Measurements from ENCODE around the gene CROCC. TPM values are rescaled to one million over a fixed set of nuclear protein-coding genes. Genes with fewer than 3 reads are reported as not detected.
"Not testable (repeated sequence)": the region's sequence is repeated elsewhere in the genome, so short reads cannot be mapped to it uniquely, and the experiment has no call there.

CROCC gene
- total RNA-seq, 2 experiments from 2014 or later, result 15.9 to 18.7 TPM

GRCh38 chr1:16957731-16958130, 36.0 kb downstream of the CROCC start:
- intact Hi-C loops (cut with micrococcal nuclease), result no loop called here
- ChIA-PET POLR2A (no interaction called here), CTCF (no interaction called here)
- Mint-ChIP-seq H3K4me3 (no peak overlapping the region), H3K4me1 (ENCODE audit: low read depth) (peaks cover 13% of the 10 kb centered on the region), H3K9me3 (no peaks in the 10 kb centered on the region), H3K36me3 (no peaks in the 10 kb centered on the region), H3K27me3 (no peaks in the 10 kb centered on the region), H3K27ac (no peak overlapping the region)
- no peak for DNase-seq

- no peak for DNase-seq
- H3K36me3 Mint-ChIP-seq, result no peaks in the 10 kb centered on the region
- H3K9me3 Mint-ChIP-seq, result no peaks in the 10 kb centered on the region
- POLR2A ChIA-PET, result no interaction called here
- no peak overlapping the region for H3K27ac Mint-ChIP-seq
- H3K4me3 Mint-ChIP-seq, result no peak overlapping the region
- H3K4me1 Mint-ChIP-seq (ENCODE audit: low read depth), result peaks cover 13% of the 10 kb centered on the region
- intact Hi-C loops (cut with micrococcal nuclease), result no loop called here
- CTCF ChIA-PET, result no interaction called here
- H3K27me3 Mint-ChIP-seq, result no peaks in the 10 kb centered on the region
These were observed 36.7 kb downstream of the CROCC start for GRCh38 chr1:16958475-16958874.

GRCh38 chr1:16960560-16961296, 39.0 kb downstream of the CROCC start:
- Mint-ChIP-seq H3K4me1 (ENCODE audit: low read depth) (peaks cover 13% of the 10 kb centered on the region), H3K27ac (peak overlapping the region; percentile 42), H3K36me3 (peaks cover 5% of the 10 kb centered on the region), H3K9me3 (no peaks in the 10 kb centered on the region), H3K27me3 (no peaks in the 10 kb centered on the region), H3K4me3 (peak overlapping the region; percentile 79)
- DNase-seq, result peak; percentile 91
- ChIA-PET POLR2A (interaction anchor here (1.0 to 1.1 kb wide), 2 partner anchors 56 to 86 kb away, joined by 3 to 4 read pairs; no protein-coding TSS in a partner anchor), CTCF (interaction anchor here (0.8 to 3.5 kb wide), 25 partner anchors 9 to 476 kb away, joined by 3 to 38 read pairs (median 4); partner anchors contain the start of gene CROCC)
- intact Hi-C loops (cut with micrococcal nuclease), result loop anchor here (2.0 to 5.0 kb wide), 2 partner anchors 50 to 92 kb away; partner anchors contain the start of genes ATP13A2 and SDHB

- peak overlapping the region; percentile 69 for H3K4me3 Mint-ChIP-seq
- POLR2A ChIA-PET, result no interaction called here
- no peak overlapping the region for H3K27ac Mint-ChIP-seq
- CTCF ChIA-PET, result interaction anchor here (0.9 to 3.5 kb wide), 21 partner anchors 9 to 475 kb away, joined by 3 to 38 read pairs (median 5); partner anchors contain the start of gene CROCC
- no peak for DNase-seq
- intact Hi-C loops (cut with micrococcal nuclease), result loop anchor here (2.0 to 5.0 kb wide), 2 partner anchors 49 to 91 kb away; partner anchors contain the start of genes ATP13A2 and SDHB
- H3K27me3 Mint-ChIP-seq, result no peaks in the 10 kb centered on the region
- peaks cover 6% of the 10 kb centered on the region for H3K36me3 Mint-ChIP-seq
- no peaks in the 10 kb centered on the region for H3K9me3 Mint-ChIP-seq
- peaks cover 13% of the 10 kb centered on the region for H3K4me1 Mint-ChIP-seq (ENCODE audit: low read depth)
These were observed 39.8 kb downstream of the CROCC start for GRCh38 chr1:16961297-16962133.

- H3K36me3 Mint-ChIP-seq, POLR2A ChIA-PET, DNase-seq, H3K4me3 Mint-ChIP-seq, H3K9me3 Mint-ChIP-seq, H3K27me3 Mint-ChIP-seq, H3K27ac Mint-ChIP-seq: not testable (repeated sequence)
- intact Hi-C loops (cut with micrococcal nuclease), result loop anchor here (5.0 kb wide), 1 partner anchor 88 kb away; the partner anchor contains the start of gene SDHB
- CTCF ChIA-PET, result interaction anchor here (1.8 kb wide), 1 partner anchor 8 kb away, joined by 6 read pairs; no protein-coding TSS in a partner anchor
- peaks cover 13% of the 10 kb centered on the region for H3K4me1 Mint-ChIP-seq (ENCODE audit: low read depth)
These were observed 42.4 kb downstream of the CROCC start for GRCh38 chr1:16964169-16964568.

- ChIA-PET CTCF (interaction anchor here (0.9 to 1.8 kb wide), 2 partner anchors 10 to 14 kb away, joined by 4 to 6 read pairs; no protein-coding TSS in a partner anchor), POLR2A (no interaction called here)
- peaks cover 6% of the 10 kb centered on the region for H3K36me3 Mint-ChIP-seq
- no peak overlapping the region for H3K27ac Mint-ChIP-seq
- peaks cover 8% of the 10 kb centered on the region for H3K4me1 Mint-ChIP-seq (ENCODE audit: low read depth)
- DNase-seq, result no peak
- intact Hi-C loops (cut with micrococcal nuclease), result no loop called here
- H3K27me3 Mint-ChIP-seq, result no peaks in the 10 kb centered on the region
- H3K9me3 Mint-ChIP-seq, result no peaks in the 10 kb centered on the region
- no peak overlapping the region for H3K4me3 Mint-ChIP-seq
These were observed 43.8 kb downstream of the CROCC start for GRCh38 chr1:16965486-16966067.

GRCh38 chr1:16966282-16966681, 44.6 kb downstream of the CROCC start:
- H3K4me3 Mint-ChIP-seq, result no peak overlapping the region
- DNase-seq, result no peak
- intact Hi-C loops (cut with micrococcal nuclease), result no loop called here
- CTCF ChIA-PET, result no interaction called here
- peaks cover 6% of the 10 kb centered on the region for H3K36me3 Mint-ChIP-seq
- peaks cover 6% of the 10 kb centered on the region for H3K4me1 Mint-ChIP-seq (ENCODE audit: low read depth)
- no peak overlapping the region for H3K27ac Mint-ChIP-seq
- POLR2A ChIA-PET, result no interaction called here
- H3K9me3 Mint-ChIP-seq, result no peaks in the 10 kb centered on the region
- H3K27me3 Mint-ChIP-seq, result no peaks in the 10 kb centered on the region

GRCh38 chr1:16967095-16967575, 45.4 kb downstream of the CROCC start:
- no peaks in the 10 kb centered on the region for H3K4me1 Mint-ChIP-seq (ENCODE audit: low read depth)
- no peak overlapping the region for H3K4me3 Mint-ChIP-seq
- no peaks in the 10 kb centered on the region for H3K27me3 Mint-ChIP-seq
- POLR2A ChIA-PET, result no interaction called here
- DNase-seq, result no peak
- H3K9me3 Mint-ChIP-seq, result no peaks in the 10 kb centered on the region
- intact Hi-C loops (cut with micrococcal nuclease), result no loop called here
- peaks cover 6% of the 10 kb centered on the region for H3K36me3 Mint-ChIP-seq
- no peak overlapping the region for H3K27ac Mint-ChIP-seq
- CTCF ChIA-PET, result no interaction called here

- H3K4me1 Mint-ChIP-seq (ENCODE audit: low read depth), result no peaks in the 10 kb centered on the region
- H3K27me3 Mint-ChIP-seq, result no peaks in the 10 kb centered on the region
- intact Hi-C loops (cut with micrococcal nuclease), result no loop called here
- no peaks in the 10 kb centered on the region for H3K9me3 Mint-ChIP-seq
- no peak overlapping the region for H3K27ac Mint-ChIP-seq
- no peak overlapping the region for H3K4me3 Mint-ChIP-seq
- ChIA-PET CTCF (interaction anchor here (1.0 kb wide), 1 partner anchor 16 kb away, joined by 3 read pairs; no protein-coding TSS in a partner anchor), POLR2A (no interaction called here)
- no peak for DNase-seq
- peaks cover 6% of the 10 kb centered on the region for H3K36me3 Mint-ChIP-seq
These were observed 46.2 kb downstream of the CROCC start for GRCh38 chr1:16967962-16968361.

GRCh38 chr1:16968372-16968771, 46.6 kb downstream of the CROCC start:
- H3K36me3 Mint-ChIP-seq, result peaks cover 6% of the 10 kb centered on the region
- no peak overlapping the region for H3K4me3 Mint-ChIP-seq
- H3K4me1 Mint-ChIP-seq (ENCODE audit: low read depth), result no peaks in the 10 kb centered on the region
- CTCF ChIA-PET, result interaction anchor here (1.0 kb wide), 1 partner anchor 16 kb away, joined by 3 read pairs; no protein-coding TSS in a partner anchor
- no peak for DNase-seq
- H3K27me3 Mint-ChIP-seq, result no peaks in the 10 kb centered on the region
- H3K27ac Mint-ChIP-seq, result no peak overlapping the region
- intact Hi-C loops (cut with micrococcal nuclease), result no loop called here
- H3K9me3 Mint-ChIP-seq, result no peaks in the 10 kb centered on the region
- POLR2A ChIA-PET, result no interaction called here

GRCh38 chr1:16969057-16969611, 47.4 kb downstream of the CROCC start:
- H3K27me3 Mint-ChIP-seq, result no peaks in the 10 kb centered on the region
- H3K9me3 Mint-ChIP-seq, result no peaks in the 10 kb centered on the region
- no peak for DNase-seq
- CTCF ChIA-PET, result no interaction called here
- POLR2A ChIA-PET, result no interaction called here
- no peak overlapping the region for H3K4me3 Mint-ChIP-seq
- H3K4me1 Mint-ChIP-seq (ENCODE audit: low read depth), result no peaks in the 10 kb centered on the region
- intact Hi-C loops (cut with micrococcal nuclease), result no loop called here
- peaks cover 6% of the 10 kb centered on the region for H3K36me3 Mint-ChIP-seq
- no peak overlapping the region for H3K27ac Mint-ChIP-seq

Measured in activated CD4-positive, alpha-beta memory T cell treated with anti-CD3 and anti-CD28 coated beads for 36 hours (primary cell).